ENCODE measurements around the gene OR10H2.
"Not testable (repeated sequence)": the region's sequence is repeated elsewhere in the genome, so short reads cannot be mapped to it uniquely, and the experiment has no call there.

OR10H2 gene

DNA sequence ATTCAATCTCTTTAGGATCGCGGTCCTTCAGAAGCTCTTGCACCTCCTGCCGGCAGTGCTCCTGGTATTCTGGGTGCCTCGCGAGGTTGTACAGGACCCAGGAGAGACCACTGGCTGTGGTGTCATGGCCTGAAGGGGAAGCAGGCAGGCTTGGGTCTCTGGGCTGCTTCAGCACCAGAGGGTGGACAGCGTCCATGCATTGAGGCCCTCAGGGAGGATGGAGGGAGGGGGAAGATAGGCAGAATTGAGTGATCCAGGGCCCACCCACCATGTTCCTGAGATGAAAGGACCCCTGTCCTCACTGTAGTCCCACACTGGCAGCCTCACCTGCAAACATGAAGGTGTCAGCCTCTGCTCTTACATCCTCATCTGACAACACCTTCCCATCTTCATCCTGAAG lies 41.8 kb downstream of the OR10H2 start:
- DNase-seq (ENCODE audit: low read depth in 2 of 2): no peak

DNA sequence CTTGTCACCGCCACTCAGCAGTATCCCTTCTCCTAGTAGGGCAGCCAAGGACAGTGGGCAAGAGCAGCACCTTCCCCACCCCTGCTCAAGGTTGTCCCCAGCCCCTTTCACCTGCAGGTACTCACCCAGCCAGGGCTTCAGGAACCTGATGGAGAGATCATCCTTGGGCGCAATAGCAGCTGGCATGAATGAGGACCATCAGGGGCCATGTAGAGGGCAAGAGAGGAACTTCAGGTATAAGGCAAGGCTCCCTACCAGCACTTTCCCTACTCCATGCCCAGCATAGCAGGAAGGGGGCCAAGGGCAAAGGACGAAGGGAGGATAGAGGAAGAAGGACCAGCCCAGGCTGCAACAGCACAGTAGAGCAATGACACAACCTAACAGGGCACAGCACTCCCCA lies 46.3 kb downstream of the OR10H2 start:
- not testable (repeated sequence) for DNase-seq (ENCODE audit: low read depth in 2 of 2)

DNA sequence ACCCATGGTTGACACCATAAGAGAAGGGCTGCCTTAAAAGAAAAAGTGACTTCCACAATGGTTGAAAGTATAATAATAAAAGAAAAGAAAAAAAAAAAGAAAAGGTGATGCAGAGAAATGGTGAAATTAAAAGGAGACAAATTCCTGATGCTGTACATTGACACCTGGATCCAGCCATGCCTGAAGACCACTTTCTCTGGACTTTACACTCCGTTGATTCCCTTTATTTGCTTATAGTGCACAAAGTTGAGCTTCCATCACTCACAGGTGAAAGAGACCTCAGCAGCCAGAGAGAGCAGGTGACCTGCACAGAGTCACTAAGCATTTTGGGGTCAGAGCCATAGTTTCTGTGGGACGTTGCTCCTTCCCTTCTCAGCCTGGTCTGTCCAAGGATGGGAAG lies 47.4 kb downstream of the OR10H2 start:
- no peak for DNase-seq (ENCODE audit: low read depth in 2 of 2)

DNA sequence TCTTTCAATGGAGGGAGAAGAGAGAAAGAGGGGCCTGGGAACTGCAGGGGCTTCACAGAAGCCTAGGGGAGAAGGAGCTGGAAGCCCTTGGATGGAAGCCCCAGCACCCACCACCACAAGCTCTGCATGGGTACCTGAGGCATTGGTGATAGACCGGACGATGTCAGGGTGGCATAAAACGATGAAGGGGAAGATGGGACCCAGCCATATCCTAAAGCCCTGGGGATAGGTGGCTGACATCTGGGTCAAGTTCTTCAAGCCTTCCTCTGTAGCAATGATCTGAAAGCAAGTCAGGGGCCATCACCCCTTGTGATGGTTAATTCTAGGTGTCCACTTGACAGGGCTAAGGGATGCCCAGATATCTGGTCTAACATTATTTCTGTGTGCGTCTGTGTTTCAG lies 48.4 kb downstream of the OR10H2 start:
- no peak for DNase-seq (ENCODE audit: low read depth in 2 of 2)

DNA sequence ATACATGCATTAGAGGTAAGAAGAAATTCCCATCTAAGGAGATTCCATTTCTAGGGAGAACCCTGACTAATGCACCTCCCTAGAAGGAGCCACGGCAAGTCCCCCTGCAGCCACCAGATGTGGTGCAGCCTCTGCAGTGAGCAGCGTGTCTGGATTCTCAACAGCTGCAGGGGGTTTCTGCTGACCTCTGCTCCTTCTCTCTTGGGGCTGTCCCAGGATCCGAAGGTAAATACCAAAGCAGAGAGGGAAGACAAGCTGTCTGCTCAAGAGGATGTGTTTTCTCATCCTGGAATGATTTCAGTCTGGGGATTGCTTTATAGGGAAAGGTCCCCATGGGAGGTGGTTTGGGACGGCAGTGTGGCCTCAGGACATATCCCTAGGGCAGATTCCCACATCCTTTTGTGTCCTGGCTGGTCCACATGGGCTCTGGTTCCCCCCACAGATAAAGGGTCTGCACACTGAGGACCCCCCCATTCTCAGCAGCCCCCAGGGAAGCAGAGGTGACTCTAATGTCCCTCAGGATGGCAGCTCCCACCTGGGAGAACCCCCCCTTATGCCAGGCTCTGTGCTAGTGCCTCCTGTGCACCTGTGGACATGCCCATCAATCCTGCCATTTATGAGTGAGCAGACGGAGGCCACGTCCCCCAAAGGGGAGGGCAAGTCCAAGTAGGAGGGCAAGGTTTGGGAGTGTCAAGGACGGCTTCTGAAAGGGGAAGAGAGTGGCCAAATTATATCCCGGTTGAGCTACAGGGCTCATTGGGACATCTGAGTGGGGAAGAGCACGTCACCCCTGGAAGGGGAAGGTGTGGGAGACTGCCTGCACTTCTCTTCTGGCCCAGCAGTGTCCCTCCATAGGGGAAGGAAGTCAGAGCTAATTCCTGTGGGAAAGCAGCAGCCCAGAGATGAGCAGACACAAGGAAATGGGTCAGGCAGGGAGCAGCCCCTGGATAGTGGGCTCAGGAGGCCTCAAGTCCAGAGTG lies 49.5 kb downstream of the OR10H2 start:
- DNase-seq (ENCODE audit: low read depth in 2 of 2): no peak

Data from stimulated activated CD8-positive, alpha-beta memory T cell treated with anti-CD3 and anti-CD28 coated beads, Interleukin-15, amount 100 ng/mL, for 48 hours (primary cell).